SK-N-DZ (cell line): ENCODE measurements around the gene PDCD1.
A peak's percentile ranks its signal among the peaks of the same experiment; 100 is the strongest.

Source experiments
- DNase-seq: peaks from one replicate; pipeline ENCODE4 v3.0.0-alpha.2; 2015; ENCODE audit warnings: low spot score

The PDCD1 gene

GRCh38 chr2:241814643-241815476 is 43.8 kb downstream of the PDCD1 start:
- DNase-seq: no peak

GRCh38 chr2:241814393-241814642 is 44.4 kb downstream of the PDCD1 start:
- DNase-seq: no peak

GRCh38 chr2:241813644-241814392 is 44.9 kb downstream of the PDCD1 start:
- DNase-seq: no peak

GRCh38 chr2:241812730-241813643 is 45.7 kb downstream of the PDCD1 start:
- DNase-seq: no peak

GRCh38 chr2:241811952-241812729 is 46.6 kb downstream of the PDCD1 start:
- no peak for DNase-seq

GRCh38 chr2:241811201-241811951 is 47.3 kb downstream of the PDCD1 start:
- DNase-seq: no peak

GRCh38 chr2:241810307-241811200 is 48.1 kb downstream of the PDCD1 start:
- no peak for DNase-seq

- DNase-seq: no peak
These were observed 49.0 kb downstream of the PDCD1 start for GRCh38 chr2:241809383-241810306.

- DNase-seq: peak; percentile 83
These were observed 49.8 kb downstream of the PDCD1 start, which contains the start of gene NEU4 for GRCh38 chr2:241808721-241809382. Gene NEU4 (plus strand): TSS chr2:241809193. CDS start chr2:241814485, 5,292 bp downstream.

- DNase-seq: peak; percentile 78
These were observed 50.5 kb downstream of the PDCD1 start for GRCh38 chr2:241808051-241808720.

GRCh38 chr2:241806217-241806616 is 52.5 kb downstream of the PDCD1 start:
- DNase-seq: peak; percentile 67

- DNase-seq: peak; percentile 77
These were observed 54.1 kb downstream of the PDCD1 start for GRCh38 chr2:241804326-241805229.

- peak; percentile 74 for DNase-seq
These were observed 55.0 kb downstream of the PDCD1 start for GRCh38 chr2:241803387-241804325.

GRCh38 chr2:241802421-241803318 is 56.0 kb downstream of the PDCD1 start:
- DNase-seq: no peak
